ENCODE results near the gene SQOR.

DNA sequence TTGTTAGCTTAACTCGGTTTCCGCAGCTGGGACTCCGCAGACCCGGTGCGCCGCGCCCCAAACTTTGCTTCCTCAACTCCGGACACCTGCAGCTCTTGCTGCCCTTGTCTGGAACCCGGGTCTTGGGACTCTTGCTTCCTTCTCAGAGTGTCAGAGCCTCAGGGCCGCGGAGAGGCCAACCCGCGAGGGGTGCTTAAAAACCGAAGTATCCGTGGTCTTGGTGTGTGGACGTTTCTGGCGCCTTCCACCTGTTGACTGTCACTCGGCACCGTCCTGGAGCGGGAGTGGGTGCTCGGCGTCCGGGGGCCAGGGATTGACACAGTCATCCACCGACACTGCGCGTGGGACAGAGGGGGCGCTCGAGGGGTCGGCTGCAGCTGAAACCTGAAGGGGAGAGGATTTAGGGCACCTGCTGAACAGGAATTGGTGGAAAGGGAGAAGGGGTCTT, 386 bp downstream of the SQOR start:
- TF ChIP-seq, protein P1, sequence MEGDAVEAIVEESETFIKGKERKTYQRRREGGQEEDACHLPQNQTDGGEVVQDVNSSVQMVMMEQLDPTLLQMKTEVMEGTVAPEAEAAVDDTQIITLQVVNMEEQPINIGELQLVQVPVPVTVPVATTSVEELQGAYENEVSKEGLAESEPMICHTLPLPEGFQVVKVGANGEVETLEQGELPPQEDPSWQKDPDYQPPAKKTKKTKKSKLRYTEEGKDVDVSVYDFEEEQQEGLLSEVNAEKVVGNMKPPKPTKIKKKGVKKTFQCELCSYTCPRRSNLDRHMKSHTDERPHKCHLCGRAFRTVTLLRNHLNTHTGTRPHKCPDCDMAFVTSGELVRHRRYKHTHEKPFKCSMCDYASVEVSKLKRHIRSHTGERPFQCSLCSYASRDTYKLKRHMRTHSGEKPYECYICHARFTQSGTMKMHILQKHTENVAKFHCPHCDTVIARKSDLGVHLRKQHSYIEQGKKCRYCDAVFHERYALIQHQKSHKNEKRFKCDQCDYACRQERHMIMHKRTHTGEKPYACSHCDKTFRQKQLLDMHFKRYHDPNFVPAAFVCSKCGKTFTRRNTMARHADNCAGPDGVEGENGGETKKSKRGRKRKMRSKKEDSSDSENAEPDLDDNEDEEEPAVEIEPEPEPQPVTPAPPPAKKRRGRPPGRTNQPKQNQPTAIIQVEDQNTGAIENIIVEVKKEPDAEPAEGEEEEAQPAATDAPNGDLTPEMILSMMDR (IDR thresholded peaks at IDR 0.05): peak in 5 of 6 experiments; percentile 25 to 59 (median 48)
- no peak for TF ChIP-seq POLR2A (IDR thresholded peaks at IDR 0.05)
